ENCODE results near the gene ZNF326. TPM values are rescaled to one million over a fixed set of nuclear protein-coding genes. Genes with fewer than 3 reads are reported as not detected.
"Not testable (repeated sequence)": the region's sequence is repeated elsewhere in the genome, so short reads cannot be mapped to it uniquely, and the experiment has no call there.

Gene ZNF326
- total RNA-seq, 1 experiment from 2014 or later: 4.5 TPM

DNA sequence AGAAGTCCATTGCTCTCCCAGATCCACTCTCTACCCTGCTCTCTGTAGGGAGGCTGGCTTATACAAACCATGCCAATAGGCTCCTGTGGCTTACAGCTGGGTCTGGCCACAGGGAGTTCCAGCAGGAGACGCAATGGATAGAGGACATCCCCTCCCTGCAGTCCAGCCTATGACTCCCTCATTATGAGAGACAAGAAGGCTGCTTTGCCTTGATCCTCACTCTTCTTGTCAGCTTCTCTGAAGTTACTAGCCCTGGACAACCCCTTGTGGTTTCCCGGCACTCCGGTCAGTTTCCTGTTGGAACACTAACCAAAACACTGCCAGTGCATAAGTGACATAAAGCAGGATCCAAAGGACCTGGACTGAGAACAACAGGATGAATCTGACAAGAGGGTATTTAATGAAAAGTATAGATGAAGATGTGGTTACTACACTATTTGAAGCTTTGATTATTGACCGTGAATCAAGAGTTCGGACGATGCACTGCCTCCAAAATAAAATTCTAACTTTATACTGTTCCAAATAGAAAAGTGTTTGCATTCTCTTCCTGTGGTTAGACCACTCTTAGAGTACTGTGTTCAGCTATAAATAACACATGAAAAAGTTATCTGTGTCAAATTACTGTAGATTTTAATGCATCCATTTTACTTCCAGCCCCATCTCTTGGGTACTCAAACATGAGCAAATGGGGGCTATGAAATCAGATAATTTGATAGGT is 32.7 kb upstream of the ZNF326 start:
- in situ Hi-C loops (cut with HindIII; ENCODE audit: low pct_unique_long_range_greater_than_20kb, low sequenced_read_pairs): no loop called here
- no peak for DNase-seq (ENCODE audit: low read depth)

DNA sequence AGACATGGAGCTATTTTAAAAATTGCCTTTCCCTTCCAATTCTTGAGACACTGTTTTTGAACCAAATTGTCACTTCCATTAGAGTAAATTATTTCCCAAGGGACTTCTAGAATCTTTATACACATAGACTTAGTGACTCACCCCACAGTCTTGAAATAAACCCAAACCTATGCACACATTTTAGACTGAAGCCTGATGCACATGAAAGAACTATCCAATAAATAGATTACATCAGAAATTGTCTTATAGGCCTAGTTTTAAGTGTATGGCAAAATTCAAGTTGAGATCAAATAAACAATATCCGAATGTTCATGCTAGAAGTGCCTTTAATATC is 32.2 kb upstream of the ZNF326 start:
- DNase-seq (ENCODE audit: low read depth): no peak
- in situ Hi-C loops (cut with HindIII; ENCODE audit: low pct_unique_long_range_greater_than_20kb, low sequenced_read_pairs): no loop called here

- in situ Hi-C loops (cut with HindIII; ENCODE audit: low pct_unique_long_range_greater_than_20kb, low sequenced_read_pairs): no loop called here
- no peak for DNase-seq (ENCODE audit: low read depth)
These were observed 29.6 kb upstream of the ZNF326 start for GRCh38 chr1:89965193-89965768.

- in situ Hi-C loops (cut with HindIII; ENCODE audit: low pct_unique_long_range_greater_than_20kb, low sequenced_read_pairs): no loop called here
- DNase-seq (ENCODE audit: low read depth): no peak
These were observed 28.3 kb upstream of the ZNF326 start for GRCh38 chr1:89966656-89967055.

- in situ Hi-C loops (cut with HindIII; ENCODE audit: low pct_unique_long_range_greater_than_20kb, low sequenced_read_pairs): no loop called here
- DNase-seq (ENCODE audit: low read depth): no peak
These were observed 23.3 kb upstream of the ZNF326 start for GRCh38 chr1:89971600-89971999.

- in situ Hi-C loops (cut with HindIII; ENCODE audit: low pct_unique_long_range_greater_than_20kb, low sequenced_read_pairs): no loop called here
- DNase-seq (ENCODE audit: low read depth): no peak
These were observed 22.9 kb upstream of the ZNF326 start for GRCh38 chr1:89972024-89972423.

DNA sequence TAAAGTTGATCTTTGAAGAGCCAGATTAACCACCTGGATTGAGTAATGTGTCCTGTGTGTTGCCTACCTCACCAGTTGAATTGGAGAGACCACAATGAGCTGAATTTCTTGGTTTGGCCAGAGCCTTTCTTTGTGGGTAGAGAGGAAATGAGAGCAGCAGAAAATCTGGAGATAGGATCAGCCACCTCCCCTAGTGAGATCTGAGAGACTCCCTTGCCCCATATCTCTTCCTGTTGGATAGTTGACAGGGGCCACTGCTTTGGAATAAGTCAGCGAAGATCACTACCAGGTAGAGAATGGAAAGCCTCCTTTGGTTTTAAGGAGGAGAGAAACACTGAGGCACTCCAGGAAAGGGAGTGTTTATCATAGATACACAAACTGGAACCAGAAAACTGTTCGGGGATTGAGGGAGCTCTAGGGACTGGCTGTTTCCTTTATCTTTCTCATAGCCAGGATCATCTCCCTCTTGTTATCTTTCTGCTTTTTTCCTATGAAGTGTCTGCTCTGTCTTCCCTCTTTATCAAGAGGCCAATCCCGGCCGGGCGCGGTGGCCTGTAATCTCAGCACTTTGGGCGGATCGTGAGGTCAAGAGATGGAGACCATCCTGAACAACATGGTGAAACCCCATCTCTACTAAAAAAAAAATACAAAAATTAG is 21.3 kb upstream of the ZNF326 start:
- in situ Hi-C loops (cut with HindIII; ENCODE audit: low pct_unique_long_range_greater_than_20kb, low sequenced_read_pairs): no loop called here
- no peak for DNase-seq (ENCODE audit: low read depth)

DNA sequence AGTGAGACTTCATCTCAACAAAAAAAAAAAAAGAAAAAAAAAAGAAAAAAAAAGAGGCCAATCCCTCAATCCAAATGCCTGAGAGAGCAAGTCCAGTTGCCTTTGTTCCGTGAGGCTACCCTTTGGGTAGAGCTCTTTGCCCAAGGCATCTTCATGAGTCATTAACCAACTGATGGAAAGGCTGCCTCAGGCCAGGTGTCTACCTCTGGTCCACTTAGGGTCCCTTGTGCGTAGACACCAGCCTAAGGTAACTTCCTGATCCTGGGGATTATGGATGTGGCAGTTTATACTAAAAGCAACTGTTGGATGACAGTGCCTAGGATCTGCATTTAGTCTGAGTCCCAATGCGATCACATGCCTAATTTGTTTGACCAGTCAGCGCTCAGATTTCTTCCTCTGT is 20.7 kb upstream of the ZNF326 start:
- in situ Hi-C loops (cut with HindIII; ENCODE audit: low pct_unique_long_range_greater_than_20kb, low sequenced_read_pairs): no loop called here
- DNase-seq (ENCODE audit: low read depth): no peak

GRCh38 chr1:89974696-89975470 is 20.0 kb upstream of the ZNF326 start:
- no peak for DNase-seq (ENCODE audit: low read depth)
- in situ Hi-C loops (cut with HindIII; ENCODE audit: low pct_unique_long_range_greater_than_20kb, low sequenced_read_pairs): no loop called here

GRCh38 chr1:89975540-89976125 is 19.3 kb upstream of the ZNF326 start:
- in situ Hi-C loops (cut with HindIII; ENCODE audit: low pct_unique_long_range_greater_than_20kb, low sequenced_read_pairs): no loop called here
- no peak for DNase-seq (ENCODE audit: low read depth)

DNA sequence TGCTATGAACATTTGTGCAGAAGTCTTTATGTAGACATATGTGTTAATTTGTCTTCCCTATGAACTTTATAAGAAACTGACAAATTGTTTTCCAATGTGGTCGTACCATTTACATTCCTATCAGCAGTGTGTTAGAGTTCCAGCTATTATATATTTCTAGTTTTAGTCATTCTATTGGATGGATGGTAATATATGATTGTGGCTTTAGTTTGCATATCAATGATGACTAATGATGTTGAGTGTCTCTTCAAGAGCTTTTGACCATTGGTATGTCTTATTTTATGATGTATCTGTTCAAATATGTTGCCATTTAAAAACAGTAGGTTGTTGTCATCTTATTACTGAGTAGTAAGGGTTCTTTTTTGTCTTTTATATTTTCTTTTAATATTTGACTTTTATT is 16.2 kb upstream of the ZNF326 start:
- in situ Hi-C loops (cut with HindIII; ENCODE audit: low pct_unique_long_range_greater_than_20kb, low sequenced_read_pairs): no loop called here
- no peak for DNase-seq (ENCODE audit: low read depth)

- DNase-seq (ENCODE audit: low read depth): no peak
- in situ Hi-C loops (cut with HindIII; ENCODE audit: low pct_unique_long_range_greater_than_20kb, low sequenced_read_pairs): no loop called here
These were observed 14.3 kb upstream of the ZNF326 start for GRCh38 chr1:89980605-89981004.

DNA sequence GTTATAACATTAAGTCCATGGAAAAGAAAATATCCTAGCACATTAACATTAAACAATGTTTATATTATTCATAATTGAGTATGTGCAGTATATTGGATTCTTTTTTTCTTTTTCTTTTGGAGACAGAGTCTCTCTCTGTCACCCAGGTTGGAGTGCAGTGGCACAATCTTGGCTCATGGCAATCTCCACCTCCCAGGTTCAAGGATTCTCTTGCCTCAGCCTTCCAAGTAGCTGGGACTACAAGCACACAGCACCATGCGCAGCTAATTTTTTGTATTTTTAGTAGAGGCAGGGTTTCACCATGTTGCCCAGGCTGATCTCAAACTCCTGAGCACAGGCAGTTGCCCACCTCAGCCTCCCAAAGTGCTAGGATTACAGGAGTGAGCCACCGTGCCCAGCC is 12.1 kb upstream of the ZNF326 start:
- DNase-seq (ENCODE audit: low read depth); in situ Hi-C loops (cut with HindIII; ENCODE audit: low pct_unique_long_range_greater_than_20kb, low sequenced_read_pairs): not testable (repeated sequence)

DNA sequence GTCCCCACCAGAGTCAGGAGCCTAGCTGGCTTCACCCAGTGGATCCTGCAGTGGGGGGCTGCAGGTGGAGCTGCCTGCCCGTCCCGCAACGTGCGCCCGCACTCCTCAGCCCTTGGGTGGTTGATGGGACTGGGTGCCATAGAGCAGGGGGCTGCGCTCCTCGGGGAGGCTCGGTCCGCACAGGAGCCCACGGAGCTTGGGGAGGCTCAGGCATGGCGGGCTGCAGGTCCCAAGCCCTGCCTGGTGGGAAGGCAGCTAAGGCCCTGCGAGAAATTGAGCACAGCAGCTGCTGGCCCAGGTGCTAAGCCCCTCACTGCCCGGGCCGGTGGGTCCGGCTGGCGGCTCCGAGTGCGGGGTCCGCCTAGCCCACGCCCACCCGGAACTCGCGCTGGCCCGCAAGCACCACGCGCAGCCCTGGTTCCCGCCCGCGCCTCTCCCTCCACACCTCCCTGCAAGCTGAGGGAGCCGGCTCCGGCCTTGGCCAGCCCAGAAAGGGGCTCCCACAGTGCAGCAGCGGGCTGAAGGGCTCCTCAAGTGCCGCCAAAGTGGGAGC is 10.3 kb upstream of the ZNF326 start:
- DNase-seq (ENCODE audit: low read depth); in situ Hi-C loops (cut with HindIII; ENCODE audit: low pct_unique_long_range_greater_than_20kb, low sequenced_read_pairs): not testable (repeated sequence)

DNA sequence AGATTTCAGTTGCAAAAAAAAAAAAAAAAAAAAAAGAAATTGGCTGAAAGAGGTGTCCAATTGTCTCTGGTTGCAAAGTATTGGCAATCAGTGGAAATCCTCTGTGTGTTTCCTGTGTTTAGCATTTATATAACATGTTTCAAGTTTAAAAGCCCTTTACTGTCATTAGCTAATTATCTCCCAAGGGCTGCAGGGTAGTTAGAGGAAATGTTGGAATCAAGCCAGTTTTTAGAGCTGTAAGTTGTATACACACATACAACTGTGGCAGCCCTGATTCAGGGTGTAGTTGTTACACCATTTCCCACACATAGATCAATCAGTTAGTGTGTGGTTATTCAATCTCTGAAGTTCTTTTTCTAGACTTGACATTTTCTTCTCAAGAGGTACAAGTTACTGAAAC is 8.9 kb upstream of the ZNF326 start:
- in situ Hi-C loops (cut with HindIII; ENCODE audit: low pct_unique_long_range_greater_than_20kb, low sequenced_read_pairs): no loop called here
- DNase-seq (ENCODE audit: low read depth): no peak

- DNase-seq (ENCODE audit: low read depth): peak; percentile 54
- in situ Hi-C loops (cut with HindIII; ENCODE audit: low pct_unique_long_range_greater_than_20kb, low sequenced_read_pairs): no loop called here
These were observed 7.6 kb upstream of the ZNF326 start for GRCh38 chr1:89987159-89987819.

- in situ Hi-C loops (cut with HindIII; ENCODE audit: low pct_unique_long_range_greater_than_20kb, low sequenced_read_pairs): no loop called here
- DNase-seq (ENCODE audit: low read depth): no peak
These were observed 5.8 kb upstream of the ZNF326 start for GRCh38 chr1:89989099-89989498.

DNA sequence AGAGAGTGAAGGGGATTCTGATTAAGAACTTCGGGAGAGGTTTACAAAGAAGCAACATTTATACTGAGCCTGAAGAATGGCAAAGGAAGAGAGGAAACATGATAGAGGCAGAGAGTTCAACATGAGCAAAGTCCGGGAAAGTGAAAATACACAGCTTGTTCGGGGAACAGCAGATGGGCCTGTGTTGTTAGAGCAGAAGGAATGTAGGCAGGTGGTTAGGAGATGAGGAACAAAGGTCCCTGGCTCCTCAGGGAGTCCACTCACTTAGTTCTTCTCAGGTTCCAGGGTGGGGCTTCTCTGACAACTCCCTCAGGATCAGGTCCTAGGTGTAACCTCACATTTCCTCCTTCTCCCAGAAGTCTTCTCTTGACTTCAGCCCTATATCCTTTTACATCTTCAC is 5.1 kb upstream of the ZNF326 start:
- in situ Hi-C loops (cut with HindIII; ENCODE audit: low pct_unique_long_range_greater_than_20kb, low sequenced_read_pairs): no loop called here
- DNase-seq (ENCODE audit: low read depth): no peak
